HL-60 (cell line): ENCODE measurements around the gene ZNF555.

ENCODE experiments used
- DNase-seq, 2 experiments: peaks; one replicate each; pipeline ENCODE4 v3.0.0-alpha.2; 2010 to 2020; ENCODE audit warnings: low read depth in 1 of 2, low spot score in 1 of 2
- H3K27ac ChIP-seq: fragments of 250-450 bp; sonication (Bioruptor Pico); replicated peaks from 2 replicates; pipeline ENCODE4 v1.5.1; 2020; ENCODE audit warnings: mild to moderate bottlenecking, moderate library complexity
- H3K27me3 ChIP-seq: fragments of 250-450 bp; sonication (Bioruptor Pico); 2 replicates; pipeline ENCODE4 v1.5.1; 2021; ENCODE audit warnings: mild to moderate bottlenecking, moderate library complexity; ENCODE audit not compliant: insufficient read depth, poor library complexity, severe bottlenecking
- H3K4me3 ChIP-seq: replicated peaks from 2 replicates; pipeline ENCODE4 v1.5.1; 2011; ENCODE audit warnings: mild to moderate bottlenecking, control low read depth, low read length; ENCODE audit not compliant: insufficient read depth
- CTCF ChIP-seq: IDR thresholded peaks from one replicate; pipeline ENCODE4 v1.5.1; 2011; ENCODE audit warnings: low read length, control low read depth, inconsistent platforms; ENCODE audit not compliant: insufficient read depth
- GABPA ChIP-seq: IDR thresholded peaks from 2 replicates; pipeline ENCODE4 v1.6.1; 2012; ENCODE audit warnings: low read depth
- POLR2AphosphoS5 ChIP-seq: IDR thresholded peaks from 2 replicates; pipeline ENCODE4 v1.6.1; 2012; ENCODE audit warnings: low read depth
- SPI1 ChIP-seq: IDR thresholded peaks from 2 replicates; pipeline ENCODE4 v1.6.1; 2012; ENCODE audit warnings: low read depth, mild to moderate bottlenecking, borderline replicate concordance
- TF ChIP-seq, protein P1 (sequence below): IDR thresholded peaks from 2 replicates; pipeline ENCODE4 v1.6.1; 2012; ENCODE audit warnings: low read depth; ENCODE audit not compliant: insufficient replicate concordance

Gene ZNF555

GRCh38 chr19:2866495-2867024, 25.3 kb downstream of the ZNF555 start:
- Histone ChIP-seq H3K27me3 (no peaks in the 10 kb centered on the region), H3K27ac (no peak overlapping the region), H3K4me3 (no peak overlapping the region)
- no peak for DNase-seq
- TF ChIP-seq CTCF, result no peak
- TF ChIP-seq, protein P1, sequence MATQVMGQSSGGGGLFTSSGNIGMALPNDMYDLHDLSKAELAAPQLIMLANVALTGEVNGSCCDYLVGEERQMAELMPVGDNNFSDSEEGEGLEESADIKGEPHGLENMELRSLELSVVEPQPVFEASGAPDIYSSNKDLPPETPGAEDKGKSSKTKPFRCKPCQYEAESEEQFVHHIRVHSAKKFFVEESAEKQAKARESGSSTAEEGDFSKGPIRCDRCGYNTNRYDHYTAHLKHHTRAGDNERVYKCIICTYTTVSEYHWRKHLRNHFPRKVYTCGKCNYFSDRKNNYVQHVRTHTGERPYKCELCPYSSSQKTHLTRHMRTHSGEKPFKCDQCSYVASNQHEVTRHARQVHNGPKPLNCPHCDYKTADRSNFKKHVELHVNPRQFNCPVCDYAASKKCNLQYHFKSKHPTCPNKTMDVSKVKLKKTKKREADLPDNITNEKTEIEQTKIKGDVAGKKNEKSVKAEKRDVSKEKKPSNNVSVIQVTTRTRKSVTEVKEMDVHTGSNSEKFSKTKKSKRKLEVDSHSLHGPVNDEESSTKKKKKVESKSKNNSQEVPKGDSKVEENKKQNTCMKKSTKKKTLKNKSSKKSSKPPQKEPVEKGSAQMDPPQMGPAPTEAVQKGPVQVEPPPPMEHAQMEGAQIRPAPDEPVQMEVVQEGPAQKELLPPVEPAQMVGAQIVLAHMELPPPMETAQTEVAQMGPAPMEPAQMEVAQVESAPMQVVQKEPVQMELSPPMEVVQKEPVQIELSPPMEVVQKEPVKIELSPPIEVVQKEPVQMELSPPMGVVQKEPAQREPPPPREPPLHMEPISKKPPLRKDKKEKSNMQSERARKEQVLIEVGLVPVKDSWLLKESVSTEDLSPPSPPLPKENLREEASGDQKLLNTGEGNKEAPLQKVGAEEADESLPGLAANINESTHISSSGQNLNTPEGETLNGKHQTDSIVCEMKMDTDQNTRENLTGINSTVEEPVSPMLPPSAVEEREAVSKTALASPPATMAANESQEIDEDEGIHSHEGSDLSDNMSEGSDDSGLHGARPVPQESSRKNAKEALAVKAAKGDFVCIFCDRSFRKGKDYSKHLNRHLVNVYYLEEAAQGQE, result no peak
- no peak for TF ChIP-seq GABPA
- no peak for TF ChIP-seq SPI1
- TF ChIP-seq POLR2AphosphoS5, result no peak

GRCh38 chr19:2867025-2867991, 26.0 kb downstream of the ZNF555 start, which contains the start of gene ZNF556:
TSS of gene ZNF556 (plus strand) at chr19:2867335. CDS start at chr19:2867422, 87 bp downstream.
- H3K27me3 ChIP-seq, result no peaks in the 10 kb centered on the region
- H3K27ac ChIP-seq, result no peak within 1 kb of the TSS
- TF ChIP-seq CTCF (no peak), SPI1 (no peak), GABPA (no peak), POLR2AphosphoS5 (no peak)
- TF ChIP-seq, protein P1, result no peak
- no peak for DNase-seq
- no peak within 1 kb of the TSS for H3K4me3 ChIP-seq

DNA sequence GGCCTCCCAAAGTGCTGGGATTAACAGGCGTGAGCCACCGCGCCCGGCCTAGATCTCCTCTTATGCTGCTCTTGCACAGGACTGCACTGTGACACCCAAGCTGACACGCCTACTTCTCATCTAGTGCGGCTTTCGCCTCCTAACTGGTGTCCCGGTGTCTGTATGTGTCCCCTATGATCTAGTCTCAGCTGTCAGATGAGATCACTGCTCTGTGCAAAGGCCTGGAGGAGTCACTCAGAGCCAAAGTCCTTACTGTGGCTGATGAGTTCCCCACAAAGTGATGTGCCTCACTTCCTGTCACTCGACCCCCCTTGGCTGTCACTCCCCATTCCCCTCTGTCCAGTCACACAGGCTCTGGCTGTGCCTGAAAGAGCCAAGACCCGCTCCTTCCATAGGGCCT, 28.3 kb downstream of the ZNF555 start:
- no peak for DNase-seq

More for the DNA sequence above, 28.3 kb downstream of the ZNF555 start:
- H3K4me3 ChIP-seq, result no peak overlapping the region
- H3K27ac ChIP-seq, result no peak overlapping the region
- H3K27me3 ChIP-seq, result no peaks in the 10 kb centered on the region
- TF ChIP-seq SPI1, result no peak
- no peak for TF ChIP-seq POLR2AphosphoS5
- TF ChIP-seq, protein P1, result no peak
- TF ChIP-seq CTCF, result no peak
- TF ChIP-seq GABPA, result no peak
